GDM1 (cell line): ENCODE results near the gene HPD.
A peak's percentile ranks its signal among the peaks of the same experiment; 100 is the strongest.
"Not testable (repeated sequence)": the region's sequence is repeated elsewhere in the genome, so short reads cannot be mapped to it uniquely, and the experiment has no call there.

Experiments used
- DNase-seq: peaks from one replicate; lab custom pipeline; 2025; lab: John Stamatoyannopoulos, UW

The HPD gene

GRCh38 chr12:121798787-121799155 lies 59.9 kb downstream of the HPD start:
- no peak for DNase-seq

- DNase-seq = no peak
Observed at GRCh38 chr12:121797937-121798786, 60.5 kb downstream of the HPD start.

- DNase-seq = no peak
Observed at GRCh38 chr12:121796855-121797751, 61.6 kb downstream of the HPD start.

GRCh38 chr12:121795034-121795968 lies 63.4 kb downstream of the HPD start:
- peak; percentile 75 for DNase-seq

- peak; percentile 44 for DNase-seq
Observed at GRCh38 chr12:121794534-121795033, 64.1 kb downstream of the HPD start.

GRCh38 chr12:121793838-121794533 lies 64.7 kb downstream of the HPD start:
- DNase-seq = peak; percentile 94

- peak; percentile 71 for DNase-seq
Observed at GRCh38 chr12:121793440-121793837, 65.2 kb downstream of the HPD start, which contains the start of gene RHOF. Gene RHOF, minus strand, starts transcription at chr12:121793688. Its CDS starts 55 bp downstream, at chr12:121793633.

- DNase-seq = peak; percentile 8
Observed at GRCh38 chr12:121792607-121793439, 65.8 kb downstream of the HPD start.

- DNase-seq = no peak
Observed at GRCh38 chr12:121791671-121792551, 66.7 kb downstream of the HPD start.

- not testable (repeated sequence) for DNase-seq
Observed at GRCh38 chr12:121790785-121791184, 67.9 kb downstream of the HPD start.

GRCh38 chr12:121789800-121790728 lies 68.6 kb downstream of the HPD start:
- peak; percentile 94 for DNase-seq
